Activated T-cell treated with anti-CD3 and anti-CD28 coated beads for 48 hours (primary cell): Measurements from ENCODE around the gene HCN2.

Source experiments
- DNase-seq: peaks from one replicate; pipeline ENCODE4 v3.0.0-alpha.2; 2020; ENCODE audit warnings: low read depth

HCN2 gene

DNA sequence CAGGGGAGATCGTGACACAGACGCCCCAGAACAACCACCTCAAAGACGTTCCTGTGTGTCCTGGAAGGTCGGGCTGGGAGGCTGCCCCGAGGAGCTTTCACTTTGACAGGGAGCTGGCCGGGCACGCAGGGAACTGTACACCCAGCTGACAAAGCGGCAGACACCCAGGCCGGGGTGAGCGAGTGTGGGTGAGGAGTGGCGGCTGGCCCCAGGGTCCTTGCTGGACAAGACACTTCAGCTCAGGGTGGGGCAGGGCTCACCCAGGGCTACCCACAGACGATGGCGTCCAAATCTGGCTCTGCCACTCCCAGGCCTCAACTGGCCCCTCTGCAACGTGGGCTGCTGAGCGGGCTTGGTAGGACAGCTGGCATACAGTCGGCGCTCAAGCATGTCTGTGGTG is 52.0 kb downstream of the HCN2 start:
- no peak for DNase-seq

DNA sequence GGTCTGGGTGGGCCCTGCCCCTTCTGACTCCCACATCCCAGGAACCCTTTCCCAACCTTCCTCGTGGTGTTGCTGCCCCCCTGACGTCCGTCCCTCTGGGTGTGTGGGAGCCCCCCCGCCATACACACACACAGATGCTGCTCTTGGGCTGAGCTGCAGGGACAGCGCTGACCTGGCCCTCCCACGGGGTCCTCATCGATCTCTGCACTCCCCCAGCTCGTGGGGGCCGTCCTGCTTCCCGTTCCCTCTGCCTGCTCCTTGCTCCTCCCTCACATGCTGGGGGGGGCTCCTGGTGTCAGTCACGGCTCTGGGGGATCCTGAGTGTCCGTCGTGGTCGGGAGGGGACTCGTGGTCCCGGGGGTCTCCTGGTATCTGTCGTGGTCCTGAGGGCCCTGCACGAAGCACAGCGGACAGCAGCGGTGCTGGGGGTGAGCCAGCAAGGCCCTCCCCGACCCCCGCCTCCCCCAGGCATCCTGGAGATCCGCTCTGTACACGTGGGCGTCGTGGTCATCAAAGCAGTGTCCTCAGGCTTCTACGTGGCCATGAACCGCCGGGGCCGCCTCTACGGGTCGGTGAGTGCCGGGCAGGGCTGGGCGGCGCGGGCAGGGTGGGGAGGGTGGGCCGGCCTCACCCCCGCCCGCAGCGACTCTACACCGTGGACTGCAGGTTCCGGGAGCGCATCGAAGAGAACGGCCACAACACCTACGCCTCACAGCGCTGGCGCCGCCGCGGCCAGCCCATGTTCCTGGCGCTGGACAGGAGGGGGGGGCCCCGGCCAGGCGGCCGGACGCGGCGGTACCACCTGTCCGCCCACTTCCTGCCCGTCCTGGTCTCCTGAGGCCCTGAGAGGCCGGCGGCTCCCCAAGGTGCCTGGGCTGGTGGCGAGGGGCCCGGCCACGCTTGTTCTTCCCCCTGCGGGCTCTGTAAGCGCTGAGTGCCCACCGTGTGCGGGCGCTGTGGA is 53.4 kb downstream of the HCN2 start:
- no peak for DNase-seq

DNA sequence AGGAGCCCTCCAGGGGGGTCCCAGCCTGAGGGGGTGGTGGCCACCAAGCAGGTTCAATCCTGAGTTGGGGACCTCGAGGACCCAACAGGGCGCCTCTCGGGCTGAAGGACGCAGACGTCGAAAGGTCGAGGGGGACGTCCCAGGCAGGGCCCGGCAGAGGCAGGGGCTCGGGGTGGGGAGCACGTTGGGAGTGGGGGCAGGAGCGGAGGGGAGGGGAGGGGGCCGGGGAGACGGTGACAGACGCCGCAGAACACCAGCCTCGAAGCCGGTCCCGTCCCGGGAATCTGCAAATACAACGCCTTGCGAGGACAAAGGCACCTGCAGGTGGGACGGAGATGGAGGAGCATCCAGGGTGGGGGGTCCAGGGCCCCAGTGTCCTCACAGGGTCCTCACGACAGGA is 54.1 kb downstream of the HCN2 start:
- no peak for DNase-seq

DNA sequence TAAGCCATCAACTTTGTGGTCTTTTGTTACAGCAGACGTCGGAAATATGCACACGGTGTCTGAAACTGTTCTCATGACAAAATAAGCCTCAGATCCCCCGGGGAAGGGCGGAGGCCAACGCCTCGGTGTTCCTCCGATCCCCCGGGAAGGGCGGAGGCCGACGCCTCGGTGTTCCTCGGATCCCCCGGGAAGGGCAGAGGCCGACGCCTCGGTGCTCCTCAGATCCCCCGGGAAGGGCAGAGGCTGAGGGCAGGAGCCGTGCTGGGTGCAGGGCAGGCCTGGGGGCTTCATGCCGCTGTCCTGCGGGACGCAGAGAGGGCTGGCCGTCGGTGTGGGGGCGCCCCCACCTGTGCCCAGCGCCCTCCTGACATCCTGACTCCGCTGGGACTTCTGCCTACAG is 54.7 kb downstream of the HCN2 start:
- DNase-seq: no peak

DNA sequence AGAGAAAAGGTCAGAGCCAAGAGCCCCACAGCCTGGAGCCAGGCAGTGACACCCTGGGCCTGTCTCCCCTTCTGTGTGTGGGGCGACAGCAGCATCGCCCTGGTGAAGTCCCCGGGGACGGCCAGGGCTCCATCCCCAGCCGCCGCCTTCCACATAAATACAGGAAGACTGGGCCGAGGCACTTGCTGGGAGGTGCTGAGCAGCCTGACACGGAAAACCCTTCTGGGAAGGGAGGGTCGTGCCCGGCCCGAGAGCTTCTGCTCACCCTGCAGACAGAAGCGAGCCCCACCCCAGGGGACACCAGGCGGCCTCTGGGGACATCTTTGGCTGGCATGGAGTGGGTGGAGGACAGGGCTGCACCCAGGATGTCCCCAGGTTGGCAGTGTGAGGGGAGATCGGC is 55.1 kb downstream of the HCN2 start:
- no peak for DNase-seq

DNA sequence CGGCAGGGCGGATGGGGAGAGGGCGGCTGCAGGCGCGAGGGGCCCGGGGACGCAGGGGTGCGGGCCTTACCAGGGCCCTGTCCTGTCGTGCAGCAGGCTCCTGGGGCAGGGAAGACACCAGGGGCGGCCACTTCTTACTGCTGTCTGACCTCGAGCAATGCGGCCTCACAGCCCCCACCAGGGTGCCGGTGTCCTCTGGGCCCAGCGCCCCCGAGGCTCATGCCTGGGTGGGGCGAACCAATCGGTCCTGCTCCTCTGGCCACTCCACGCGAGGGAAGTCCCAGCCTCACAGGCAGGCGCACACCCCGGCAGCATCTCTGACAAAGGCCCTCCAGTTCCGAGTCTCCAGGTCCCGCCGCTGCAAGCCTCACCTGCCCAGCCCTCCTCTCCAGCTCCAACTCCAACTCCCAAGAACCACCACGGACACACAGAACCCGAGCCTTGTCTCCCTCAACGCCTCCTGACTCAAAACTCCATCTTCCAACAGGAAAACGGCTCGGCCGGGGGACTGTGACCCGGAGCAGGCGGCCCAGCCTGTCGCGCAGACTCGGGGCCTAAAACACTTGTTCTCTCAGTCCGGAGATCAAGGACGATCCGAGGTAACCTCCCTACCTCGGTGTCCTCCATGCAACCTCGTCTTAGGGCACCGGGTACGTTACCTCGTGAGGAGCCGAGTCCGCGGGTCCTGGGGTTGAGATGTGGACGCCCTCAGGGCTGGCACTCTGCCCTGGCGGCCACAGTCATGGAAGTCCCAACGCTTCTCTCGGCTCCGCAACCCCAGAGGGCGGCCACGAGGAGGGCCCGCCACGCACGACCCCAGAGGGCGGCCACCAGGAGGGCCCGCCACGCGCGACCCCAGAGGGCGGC is 56.5 kb downstream of the HCN2 start:
- no peak for DNase-seq

DNA sequence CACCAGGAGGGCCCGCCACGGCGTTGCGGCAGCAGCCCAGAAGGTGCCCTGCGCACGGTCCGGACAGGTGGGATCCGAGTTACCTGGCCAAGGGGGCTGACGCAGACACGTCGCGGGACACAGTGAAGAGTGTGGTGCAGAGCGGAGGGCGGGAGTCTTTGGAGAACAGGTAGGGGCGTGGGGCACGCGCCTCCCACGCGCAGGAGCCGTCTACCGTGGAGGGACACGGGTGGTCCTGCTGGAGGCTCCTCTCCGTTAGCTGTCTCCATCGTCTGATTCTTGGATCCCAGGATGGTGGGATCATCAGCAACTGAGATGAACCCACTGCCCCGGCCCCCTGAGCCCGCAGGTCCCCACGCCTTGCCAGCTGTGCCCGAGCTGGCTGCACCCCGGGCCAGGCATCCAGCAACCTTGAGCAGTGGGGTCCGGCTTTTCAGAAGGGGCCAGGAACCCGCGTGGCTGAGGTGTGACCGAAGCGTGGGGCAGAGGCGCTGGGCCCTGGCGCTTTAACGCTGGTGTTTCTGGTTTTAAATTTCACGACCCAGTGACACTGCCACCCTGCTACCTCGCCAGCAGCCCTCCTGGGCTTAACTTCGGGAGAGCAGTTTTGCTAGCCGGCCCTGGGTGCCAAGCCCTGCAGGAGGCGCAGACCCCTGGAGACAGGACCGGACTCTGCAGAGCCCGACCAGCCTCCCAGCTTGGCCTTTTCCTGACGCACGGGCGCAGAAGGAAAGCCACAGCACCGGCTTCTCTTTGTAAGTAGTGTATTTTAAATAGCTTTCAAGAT is 57.3 kb downstream of the HCN2 start:
- no peak for DNase-seq

DNA sequence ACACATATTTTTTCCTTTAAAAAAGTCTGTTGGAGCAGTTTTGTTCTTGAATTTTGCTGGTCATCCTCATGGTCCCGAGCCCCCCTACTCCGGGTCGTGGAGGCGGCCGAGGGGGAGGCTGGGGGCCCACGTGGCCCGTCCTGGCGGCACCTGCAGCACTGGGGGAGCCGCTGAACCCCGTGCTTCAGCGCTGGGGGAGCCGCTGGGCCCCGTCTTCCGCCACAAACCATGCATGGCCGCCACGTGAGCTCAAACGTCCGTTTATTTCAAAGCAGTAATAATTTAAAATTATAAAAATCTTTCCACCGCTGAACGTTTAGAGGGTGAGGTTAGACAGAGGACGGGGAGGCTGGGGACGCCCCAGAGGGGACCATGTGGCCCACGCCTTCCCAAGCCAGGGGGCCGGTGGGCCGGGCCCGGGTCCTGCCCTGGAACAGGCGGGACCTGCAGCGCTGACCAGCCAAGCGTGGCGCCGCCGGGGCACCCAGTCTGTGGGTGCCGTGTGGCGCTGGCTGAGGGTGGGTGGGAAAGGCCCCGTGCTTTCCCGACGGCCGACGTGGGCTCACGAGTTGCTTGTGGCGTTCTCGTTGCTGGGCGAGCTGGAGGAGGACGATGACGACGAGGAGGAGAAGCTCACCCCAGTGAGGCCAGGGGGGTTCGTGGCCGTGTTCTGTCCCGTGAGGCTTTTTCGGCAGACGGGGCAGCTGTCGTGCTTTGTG is 58.0 kb downstream of the HCN2 start:
- no peak for DNase-seq

DNA sequence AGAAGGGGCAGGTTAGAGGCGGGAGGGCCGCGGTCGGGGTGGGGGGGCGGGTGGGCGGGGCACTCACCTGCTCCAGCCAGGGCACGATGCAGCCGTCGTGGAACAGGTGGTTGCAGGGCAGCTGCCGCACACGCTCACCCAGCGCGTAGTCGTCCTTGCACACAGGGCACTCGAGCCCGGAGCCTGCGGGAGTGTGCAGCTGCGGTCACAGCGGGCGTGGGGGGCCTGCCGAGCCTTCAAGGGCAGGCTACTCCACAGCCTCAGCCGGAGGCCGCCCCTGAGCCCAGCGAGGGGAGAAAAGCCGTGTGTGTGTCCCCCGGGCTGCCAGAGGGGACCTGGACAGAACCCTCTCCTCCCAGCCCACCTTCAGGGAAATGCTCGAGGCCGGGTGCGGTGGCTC is 58.6 kb downstream of the HCN2 start:
- DNase-seq: no peak

DNA sequence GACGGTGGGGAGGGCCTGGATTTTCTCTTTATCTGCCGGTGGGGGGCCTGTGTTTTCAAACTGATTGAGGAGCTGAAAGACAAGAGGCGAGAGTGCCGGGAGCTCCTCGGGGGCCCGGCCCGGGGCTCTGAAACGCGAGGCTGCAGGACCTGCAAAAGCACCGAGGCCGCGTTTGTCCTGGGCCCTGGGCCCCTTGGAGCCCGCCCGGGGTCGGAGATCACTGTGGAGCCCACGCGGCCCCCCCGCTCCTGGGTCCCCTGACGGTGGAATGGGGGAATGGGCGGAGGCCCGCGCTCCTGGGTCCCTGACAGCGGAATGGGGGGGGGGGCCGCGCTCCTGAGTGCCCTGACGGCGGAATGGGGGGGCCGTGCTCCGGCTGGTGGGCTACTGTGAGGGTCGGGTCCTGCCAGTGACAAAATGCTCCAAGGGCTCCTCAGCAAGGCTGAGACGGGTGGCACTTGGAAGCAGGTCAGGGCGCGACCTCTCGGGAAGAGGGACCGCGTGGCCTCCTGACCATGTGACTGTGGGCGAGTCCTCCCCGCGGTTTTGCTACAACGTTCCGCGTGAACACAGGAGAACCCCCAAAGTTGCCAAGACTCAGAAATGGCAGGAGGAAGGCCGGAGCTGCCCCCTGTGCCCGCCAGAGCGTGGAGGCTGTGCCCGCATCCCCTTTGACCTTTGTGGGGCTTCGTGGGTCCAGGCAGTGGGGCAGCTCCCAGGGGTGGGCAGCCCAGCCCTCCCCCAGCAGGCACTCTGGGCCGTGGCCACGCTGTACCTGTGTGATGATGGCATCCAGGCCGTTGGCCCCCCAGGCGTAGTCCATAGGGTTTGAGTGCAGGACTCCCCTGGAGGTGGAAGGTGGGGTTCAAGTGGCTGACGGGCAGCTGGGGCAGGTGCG is 59.5 kb downstream of the HCN2 start:
- DNase-seq: no peak

DNA sequence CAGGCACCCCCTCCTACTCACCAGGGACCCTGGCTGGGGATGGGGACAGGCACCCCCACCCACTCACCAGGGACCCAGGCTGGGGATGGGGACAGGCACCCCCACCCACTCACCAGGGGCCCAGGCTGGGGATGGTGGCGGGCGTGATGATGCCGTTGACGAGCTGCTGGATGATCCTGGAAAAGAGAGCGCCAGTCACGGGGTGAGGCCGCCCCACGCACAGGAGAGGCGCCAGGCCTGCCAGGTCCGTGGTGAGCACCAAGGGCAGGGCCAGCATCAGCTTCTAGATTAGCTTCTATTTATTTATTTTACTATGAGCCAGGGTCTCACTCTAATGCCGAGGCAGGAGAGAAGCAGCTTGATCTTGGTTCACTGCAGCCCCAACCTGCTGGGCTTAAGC is 60.4 kb downstream of the HCN2 start:
- no peak for DNase-seq

DNA sequence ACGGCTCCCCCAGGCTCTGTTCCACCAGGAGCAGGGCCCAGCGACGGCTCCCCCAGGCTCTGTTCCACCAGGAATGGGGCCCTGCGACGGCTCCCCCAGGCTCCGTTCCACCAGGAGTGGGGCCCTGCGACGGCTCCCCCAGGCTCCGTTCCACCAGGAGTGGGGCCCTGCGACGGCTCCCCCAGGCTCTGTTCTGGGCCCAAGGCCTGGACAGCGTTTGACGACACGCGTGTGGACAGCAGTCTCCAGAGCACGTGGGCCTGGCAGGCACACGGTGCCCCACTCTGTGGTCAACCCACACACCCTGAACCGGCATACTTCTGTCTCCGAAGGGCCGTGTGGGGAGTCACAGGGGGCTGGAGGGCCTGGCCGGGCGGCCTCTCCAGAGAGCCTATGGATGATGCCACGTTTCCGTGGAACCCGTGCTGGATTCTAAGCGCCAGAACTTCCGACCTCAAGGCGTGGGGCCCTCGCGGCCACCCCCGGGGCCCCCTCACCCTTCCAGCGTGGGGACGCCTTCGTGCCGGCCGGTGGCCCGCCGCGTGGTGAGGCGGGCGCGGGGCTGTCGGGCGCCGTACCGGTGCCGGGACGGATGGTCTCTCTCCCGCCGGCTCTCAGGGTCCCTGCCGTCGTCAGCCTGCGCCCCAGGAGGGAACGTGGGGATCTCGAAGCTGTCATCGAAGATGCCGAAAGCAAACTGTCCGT is 61.6 kb downstream of the HCN2 start:
- DNase-seq: no peak

DNA sequence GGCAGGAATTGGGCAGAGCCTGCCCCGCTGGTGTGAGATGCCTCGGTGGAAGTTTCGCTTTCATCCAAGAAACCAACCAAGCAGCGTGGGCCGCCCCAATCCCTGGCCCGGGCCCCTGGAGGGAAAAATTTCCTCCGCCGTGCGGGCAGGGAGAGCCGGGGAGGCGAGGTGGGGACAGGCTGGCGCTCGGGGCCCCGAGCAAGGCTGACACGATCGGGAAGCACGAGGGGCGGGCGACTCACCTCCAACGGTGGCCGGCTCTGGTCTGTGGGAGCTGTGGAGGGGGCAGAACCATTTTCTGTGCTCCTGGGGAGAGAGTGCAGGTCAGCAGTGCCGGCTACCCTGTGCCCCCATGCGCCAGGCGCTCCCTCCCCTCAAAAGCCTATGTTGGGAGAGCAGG is 62.3 kb downstream of the HCN2 start:
- DNase-seq: no peak

DNA sequence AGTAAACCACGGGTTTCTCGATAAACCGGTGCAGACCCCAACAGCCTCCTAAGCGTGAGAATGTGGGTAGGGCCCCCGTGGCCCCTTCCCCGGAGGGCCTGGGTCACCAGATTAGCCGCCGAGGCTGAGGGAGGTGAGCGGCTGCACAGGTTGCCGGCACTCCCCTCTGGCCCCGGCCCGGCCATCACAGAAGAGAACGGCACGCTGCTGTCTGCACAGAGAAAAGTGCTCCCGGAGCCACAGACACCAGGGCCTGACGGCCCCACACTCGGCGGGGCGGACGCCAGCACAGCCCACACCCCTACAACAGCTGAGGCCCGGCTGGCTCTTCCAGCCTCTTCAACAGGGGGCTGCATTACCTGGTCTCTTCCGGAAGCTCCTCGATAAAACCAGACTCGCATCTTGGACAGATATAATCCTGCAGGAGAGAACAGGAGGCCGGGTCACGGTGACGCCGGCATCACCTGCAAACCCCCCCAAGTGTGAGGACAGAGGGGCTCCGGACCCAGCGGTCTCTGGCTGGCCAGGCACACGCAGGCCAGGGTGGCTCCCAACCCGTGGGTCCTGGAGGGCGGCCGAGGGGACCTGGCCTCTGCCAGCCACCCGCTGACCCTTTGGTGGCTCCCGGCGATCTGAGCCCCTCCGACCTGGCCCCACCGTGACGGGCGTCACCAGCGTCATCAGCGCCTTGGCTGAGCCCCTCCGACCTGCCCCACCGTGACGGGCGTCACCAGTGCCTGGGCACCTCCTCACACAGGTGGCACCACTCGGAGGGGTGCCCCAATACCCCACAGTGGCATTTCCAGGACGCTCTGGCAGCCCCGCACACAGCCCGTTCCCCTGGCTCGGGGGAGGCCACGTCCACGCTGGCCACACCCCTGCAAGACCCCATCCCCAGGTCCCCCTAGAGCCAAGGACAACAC is 63.0 kb downstream of the HCN2 start:
- DNase-seq: no peak

DNA sequence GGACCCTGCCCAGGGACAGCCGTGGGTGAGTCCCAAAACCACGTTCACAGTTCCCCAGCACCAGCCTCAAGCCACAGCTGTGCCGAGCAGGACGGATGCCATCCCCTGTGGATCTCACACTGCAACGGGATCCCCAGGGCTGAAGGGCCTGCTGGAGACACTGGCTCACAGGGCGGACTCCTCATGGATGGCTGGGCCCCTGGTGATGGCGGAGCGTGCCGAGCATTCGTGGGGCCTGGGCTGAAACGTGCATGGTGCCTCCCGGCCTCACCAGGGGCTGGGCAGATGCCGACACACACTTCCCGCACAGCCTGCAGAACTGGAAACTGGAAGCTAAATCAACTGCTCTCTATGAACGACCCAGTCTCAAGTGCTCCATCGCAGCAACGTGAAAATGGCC is 63.7 kb downstream of the HCN2 start:
- DNase-seq: no peak

DNA sequence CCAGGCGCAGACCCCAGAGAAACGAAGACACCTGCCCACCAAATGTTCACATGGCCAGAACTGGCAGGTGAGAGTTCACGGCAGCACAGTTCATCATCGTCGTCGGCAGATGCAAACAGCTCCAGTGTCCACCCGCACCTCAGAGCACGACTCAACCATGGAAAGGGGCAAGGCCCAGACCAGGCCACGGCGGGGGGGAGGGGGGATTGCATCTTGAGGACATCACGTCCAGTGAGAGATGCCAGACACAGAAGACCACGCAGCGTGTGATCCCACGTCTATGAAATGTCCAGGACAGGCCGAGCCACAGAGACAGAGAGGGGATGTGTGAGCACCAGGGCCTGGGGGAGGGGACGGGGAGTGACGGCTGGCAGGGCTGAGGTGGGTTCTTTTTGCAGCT is 66.0 kb downstream of the HCN2 start:
- DNase-seq: no peak

DNA sequence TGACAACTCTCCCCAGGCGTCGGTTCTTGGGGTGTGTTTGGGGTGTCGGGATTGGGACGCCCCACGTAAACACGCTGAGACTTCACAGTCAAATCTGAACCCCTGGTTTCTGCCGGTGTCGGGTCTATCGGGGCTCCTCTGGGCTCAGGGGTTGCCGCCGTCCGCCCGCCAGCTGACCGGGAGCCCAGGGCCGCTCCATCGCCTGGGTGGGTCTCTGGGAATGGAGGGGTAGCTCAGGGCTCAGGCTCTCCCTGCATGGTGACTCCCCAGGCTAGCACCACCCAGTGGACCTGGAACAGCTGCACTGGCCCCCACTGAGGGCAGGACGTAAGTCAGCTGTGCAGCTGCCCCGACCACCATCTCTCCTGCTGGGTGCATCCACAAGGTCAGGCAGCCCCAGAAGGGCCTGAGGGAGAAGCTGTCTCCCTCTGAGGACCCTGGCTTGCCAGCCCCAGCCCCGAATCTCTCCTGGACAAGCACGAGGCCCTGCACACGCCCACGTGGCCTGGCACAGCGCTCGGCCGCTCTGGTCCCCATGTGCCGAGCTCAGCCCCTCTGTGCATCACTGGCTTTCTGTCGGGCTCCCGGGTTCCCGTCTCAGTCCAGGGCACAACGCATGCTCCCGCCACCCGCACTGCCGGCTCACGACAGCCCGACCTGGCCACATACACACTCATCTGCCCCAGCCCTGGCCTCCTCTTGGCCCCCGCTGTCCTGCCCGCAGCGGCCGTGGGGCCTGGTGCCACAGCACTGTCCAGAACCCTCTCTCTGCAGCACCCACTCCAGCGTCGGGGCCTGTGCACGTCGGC is 67.3 kb downstream of the HCN2 start:
- no peak for DNase-seq

DNA sequence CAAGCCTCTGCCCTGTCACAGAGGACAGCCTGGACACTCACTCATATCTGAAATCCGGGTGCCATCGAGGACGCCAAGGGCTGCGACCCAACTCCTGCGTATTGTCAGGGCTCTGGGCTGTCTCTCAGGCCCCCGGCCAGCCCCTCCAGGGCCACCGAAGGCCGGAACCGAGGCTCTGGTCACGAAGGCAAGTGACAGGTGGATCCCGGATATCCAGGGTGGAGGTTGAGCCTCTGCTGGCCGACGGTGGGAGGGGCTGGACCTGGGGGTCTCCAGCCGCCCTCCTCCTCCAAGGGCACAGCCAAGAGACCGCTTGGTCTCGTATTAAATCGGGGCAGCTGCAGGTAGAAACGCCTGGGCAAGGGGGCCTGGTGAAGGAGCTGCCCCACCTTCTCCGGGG is 67.9 kb downstream of the HCN2 start:
- no peak for DNase-seq
